HG03108 (cell line): ENCODE results near the gene CPA2.
A peak's percentile ranks its signal among the peaks of the same experiment; 100 is the strongest.

Experiments
- ATAC-seq: cut with Tn5 transposase; IDR thresholded peaks from one replicate; pipeline ENCODE4 v1.9.1; 2021; ENCODE audit warnings: moderate library complexity; ENCODE audit not compliant: unreplicated experiment

Gene CPA2

DNA sequence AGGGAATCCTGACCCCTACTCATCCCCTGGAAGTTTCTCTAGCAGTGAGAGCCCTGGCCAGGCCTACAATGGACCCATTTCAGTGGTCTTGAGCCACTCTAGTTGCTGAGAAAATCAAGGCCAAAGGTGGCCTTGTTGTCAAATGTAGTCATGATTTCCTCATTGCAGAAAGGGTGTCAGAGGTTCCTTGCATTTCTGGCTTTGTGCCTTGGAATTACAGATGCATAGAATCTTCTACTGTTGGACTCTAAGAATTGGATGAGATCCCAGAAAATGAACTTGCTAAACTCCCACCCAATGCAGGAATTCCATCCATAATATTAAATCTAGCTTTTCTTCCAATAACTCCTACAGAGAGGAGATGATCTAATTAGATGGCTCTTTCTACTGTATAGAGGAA is 12.2 kb downstream of the CPA2 start:
- ATAC-seq, result no peak

DNA sequence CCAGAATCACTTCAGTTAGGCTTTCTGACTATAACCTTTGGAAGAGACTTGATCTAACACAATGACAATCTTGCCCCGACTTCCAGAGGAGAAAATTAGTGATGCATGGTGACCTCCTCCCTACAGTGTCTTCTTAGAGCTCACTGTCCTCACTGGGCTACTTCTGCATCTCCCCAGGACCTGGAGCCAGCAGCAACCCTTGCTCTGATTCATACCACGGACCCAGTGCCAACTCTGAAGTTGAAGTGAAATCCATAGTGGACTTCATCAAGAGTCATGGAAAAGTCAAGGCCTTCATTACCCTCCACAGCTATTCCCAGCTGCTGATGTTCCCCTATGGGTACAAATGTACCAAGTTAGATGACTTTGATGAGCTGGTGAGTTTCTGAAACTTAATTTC is 12.6 kb downstream of the CPA2 start:
- no peak for ATAC-seq

GRCh38 chr7:130279906-130280305 is 13.2 kb downstream of the CPA2 start:
- ATAC-seq, result no peak

- ATAC-seq, result no peak
Observed at GRCh38 chr7:130281260-130281659, 14.6 kb downstream of the CPA2 start.

GRCh38 chr7:130286881-130287280 is 20.2 kb downstream of the CPA2 start:
- ATAC-seq, result no peak

- no peak for ATAC-seq
Observed at GRCh38 chr7:130288168-130288567, 21.5 kb downstream of the CPA2 start.

DNA sequence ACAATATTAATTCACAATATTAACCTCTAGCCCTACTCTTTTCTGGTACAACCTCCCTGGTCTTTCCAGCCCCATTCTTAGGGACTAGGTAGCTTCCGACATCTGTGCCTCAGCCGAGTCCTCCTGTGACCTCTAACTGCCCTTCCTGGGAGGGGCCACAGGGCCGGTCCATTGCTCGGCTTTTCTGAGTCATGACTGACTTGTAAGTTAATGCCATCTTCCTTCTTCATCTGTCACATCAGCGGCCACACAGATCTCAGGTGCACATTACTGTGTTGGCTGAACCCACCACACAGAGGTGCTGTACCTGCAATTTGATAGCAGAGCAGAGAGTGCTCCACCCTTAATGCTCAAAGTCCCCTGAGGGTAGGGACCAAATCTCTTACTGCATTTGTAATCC is 22.2 kb downstream of the CPA2 start:
- no peak for ATAC-seq

DNA sequence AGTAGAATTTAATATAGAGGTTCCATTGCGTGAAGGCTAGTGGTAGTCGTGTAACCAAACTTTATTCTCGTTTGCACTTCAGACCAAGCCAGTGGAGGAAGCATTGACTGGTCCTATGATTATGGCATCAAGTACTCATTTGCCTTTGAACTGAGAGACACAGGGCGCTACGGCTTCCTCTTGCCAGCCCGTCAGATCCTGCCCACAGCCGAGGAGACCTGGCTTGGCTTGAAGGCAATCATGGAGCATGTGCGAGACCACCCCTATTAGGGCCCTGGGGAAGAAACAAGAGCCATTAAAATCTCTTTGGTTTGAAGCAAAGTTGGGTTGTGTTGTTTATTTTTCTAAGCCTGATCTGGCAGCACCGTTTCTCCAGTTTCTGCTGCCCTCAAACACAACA is 22.8 kb downstream of the CPA2 start:
- no peak for ATAC-seq

- ATAC-seq, result no peak
Observed at GRCh38 chr7:130290745-130291144, 24.1 kb downstream of the CPA2 start.

DNA sequence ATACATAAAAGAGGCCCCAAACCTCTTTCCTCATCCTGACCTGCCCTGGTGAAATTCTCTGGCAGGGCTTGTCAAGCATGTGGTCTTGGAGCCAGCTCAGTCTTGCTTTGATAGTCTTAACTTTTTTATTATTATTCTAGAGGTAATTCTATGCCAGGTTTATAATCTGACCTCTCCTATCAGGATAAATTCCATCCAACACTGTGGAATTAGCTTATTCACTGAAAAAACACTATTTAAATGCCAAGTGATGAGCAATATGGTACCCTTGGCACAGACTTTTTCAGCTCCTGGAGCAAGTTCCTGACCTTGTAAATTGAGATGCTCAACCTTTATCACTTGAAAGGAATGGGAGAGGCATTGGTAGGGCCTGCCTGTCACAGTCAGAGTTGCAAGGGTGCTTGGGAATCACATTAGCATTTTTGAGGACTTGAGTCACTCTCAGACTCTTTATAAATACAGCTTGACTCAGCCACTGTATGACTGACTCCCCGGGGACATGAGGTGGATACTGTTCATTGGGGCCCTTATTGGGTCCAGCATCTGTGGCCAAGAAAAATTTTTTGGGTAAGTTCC is 26.1 kb downstream of the CPA2 start, which contains the start of gene CPA4:
Gene CPA4, plus strand, starts transcription at position 480 of the 576 bp plus-strand sequence. Its CDS starts 20 bp downstream, at position 500.
- no peak for ATAC-seq

GRCh38 chr7:130293521-130293920 is 26.9 kb downstream of the CPA2 start:
- ATAC-seq, result peak; percentile 75

DNA sequence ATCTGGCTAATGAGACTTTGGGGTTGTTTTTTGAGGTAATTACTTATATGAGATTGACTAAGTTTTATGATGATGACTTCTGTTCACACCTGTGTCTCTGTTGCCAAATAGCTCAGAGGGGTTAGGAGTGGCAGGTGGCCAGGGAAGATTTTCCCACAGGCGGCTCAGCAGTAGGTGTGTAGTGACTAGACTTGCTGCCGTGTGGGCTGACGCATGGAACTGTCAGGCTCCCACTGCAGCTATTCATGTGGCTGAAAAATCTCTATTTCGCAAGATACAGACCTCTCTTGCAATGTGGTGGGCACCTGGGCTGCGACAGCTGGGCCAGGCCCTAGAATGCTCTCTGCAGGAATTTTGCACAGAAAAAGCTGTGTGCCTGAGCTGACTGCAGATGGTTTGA is 27.7 kb downstream of the CPA2 start:
- ATAC-seq, result no peak

DNA sequence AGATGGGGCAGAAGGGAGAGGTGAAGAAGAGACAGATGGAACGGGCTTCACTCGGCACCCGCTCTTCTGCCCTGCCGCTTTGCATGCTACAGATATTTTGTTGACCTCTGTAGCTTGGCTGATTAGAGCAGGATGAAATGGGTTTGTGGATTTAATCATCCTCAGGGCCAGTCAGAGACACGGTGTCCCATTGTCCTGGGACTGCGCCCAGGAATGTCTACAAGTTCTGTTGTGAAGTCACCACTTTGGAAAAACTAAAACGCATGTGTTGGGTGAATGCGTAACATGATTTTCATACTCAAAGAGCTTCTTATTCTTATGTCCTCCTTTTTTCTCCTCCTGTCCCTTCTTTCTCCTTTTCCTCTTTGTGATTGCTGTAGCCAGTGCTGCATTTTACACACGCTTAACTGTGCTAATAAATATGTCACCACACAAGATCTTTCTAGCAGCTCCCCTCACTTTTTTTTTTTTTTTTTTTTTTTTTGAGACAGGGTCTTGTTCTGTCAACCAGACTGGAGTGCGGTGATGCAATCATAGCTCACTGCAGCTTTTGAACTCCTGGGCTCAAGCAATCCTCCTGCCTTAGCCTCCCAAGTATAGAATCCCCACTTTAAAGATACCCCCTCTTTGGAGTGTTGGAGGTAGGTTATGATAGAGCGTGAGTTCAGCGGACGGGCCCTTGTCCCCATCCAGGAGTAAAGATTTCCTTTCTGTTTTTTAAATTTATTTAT is 29.7 kb downstream of the CPA2 start:
- no peak for ATAC-seq

DNA sequence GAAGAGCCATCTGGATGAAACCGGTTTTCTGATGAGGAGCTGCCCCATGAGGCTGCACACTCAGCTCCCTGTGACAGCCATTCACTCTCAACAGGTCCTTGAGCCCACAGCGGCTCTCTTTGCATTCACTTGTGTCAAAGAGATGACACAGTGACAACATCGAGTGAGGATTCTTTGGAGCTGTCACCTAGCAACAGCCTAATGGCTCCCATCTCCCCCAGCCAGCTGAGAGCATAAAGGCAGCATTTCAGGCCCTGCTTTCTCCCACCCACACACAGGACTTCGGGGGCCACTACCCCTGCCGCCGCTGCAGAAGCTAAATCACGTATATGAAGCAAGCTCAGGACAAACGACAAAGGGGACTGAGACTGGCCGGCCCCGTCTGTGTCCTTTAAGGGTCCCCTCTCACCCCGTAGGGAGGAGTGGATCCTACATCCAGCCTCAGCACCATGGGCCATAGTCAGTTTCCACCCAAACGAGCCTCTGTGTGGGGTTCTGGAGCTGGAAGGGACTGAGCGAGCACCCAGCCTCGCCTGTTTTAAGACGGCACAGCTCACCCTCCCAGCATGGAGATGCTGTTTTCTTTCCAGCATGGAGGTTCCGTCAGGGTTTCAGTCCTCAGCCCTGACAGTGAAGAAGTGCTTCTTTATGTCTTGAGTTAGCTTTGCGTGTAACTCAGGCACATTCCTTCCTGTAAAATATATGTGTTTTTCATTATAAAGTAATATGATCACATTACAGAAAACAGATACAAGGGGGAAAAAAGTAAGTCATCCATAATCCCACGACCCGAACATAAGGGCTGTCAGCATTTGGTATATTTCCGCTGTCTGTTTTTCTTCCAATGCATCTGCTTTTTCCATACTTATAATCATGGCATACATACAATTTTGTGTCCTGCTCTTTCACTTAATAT is 31.2 kb downstream of the CPA2 start:
- no peak for ATAC-seq

- ATAC-seq, result no peak
Observed at GRCh38 chr7:130298544-130299326, 32.1 kb downstream of the CPA2 start.

- ATAC-seq, result no peak
Observed at GRCh38 chr7:130299866-130300265, 33.2 kb downstream of the CPA2 start.

- no peak for ATAC-seq
Observed at GRCh38 chr7:130301501-130302020, 34.9 kb downstream of the CPA2 start.

DNA sequence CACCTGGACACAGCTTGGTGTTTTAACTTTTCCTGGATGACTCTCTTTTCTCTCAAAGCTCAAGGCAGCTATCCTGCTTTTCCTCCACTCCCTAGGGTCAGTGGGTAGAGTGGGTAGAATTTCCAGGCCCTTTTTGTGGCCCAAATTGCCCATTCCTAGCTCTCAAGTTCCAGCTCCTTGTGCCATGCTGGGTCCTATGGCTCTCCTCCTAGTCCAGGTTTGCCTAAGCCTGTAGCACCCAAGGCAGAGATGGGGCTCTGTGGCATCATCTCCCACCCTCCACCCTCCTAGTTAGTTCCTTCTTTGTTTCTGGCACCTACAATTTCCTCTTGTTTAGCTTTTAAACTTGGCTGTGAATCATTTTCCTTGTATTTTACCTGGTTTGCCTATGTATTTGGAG is 36.0 kb downstream of the CPA2 start:
- no peak for ATAC-seq

- ATAC-seq, result no peak
Observed at GRCh38 chr7:130303127-130303526, 36.5 kb downstream of the CPA2 start.

DNA sequence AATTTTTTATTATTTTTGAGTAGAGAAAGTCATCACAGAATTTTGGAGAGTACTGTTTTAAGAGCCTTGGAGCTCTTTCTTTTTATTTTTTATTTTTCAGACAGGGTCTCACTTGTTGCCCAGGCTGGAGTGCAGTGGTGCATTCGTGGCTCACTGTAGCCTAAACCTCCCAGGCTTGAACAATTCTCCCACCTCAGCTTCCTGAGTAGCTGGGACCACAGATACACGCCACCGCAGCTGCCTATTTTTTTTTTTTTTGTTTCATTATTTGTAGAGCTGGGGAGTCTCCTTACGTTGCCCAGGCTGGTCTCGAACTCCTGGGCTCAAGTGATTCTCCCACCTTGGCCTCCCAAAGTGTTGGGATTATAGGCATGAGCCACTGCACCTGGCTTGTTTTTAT is 36.9 kb downstream of the CPA2 start:
- ATAC-seq, result no peak

DNA sequence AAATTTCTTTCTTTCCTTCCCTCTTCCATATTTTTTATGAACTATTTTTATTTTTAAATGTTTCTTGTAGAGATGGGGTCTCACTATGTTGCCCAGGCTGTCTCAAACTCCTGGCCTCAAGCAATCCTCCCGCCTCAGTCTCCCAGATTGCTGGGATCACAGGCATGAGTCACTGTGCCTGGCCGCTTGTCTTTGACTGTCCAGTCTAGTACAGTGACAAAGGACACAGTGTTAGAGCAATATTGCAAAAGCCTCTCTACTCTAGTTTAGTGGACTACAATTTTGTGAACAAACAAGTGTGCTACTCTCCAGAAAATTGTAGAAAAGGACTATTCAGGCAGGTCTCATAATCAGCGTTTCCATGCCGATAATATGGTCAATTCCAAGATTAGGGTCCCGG is 37.3 kb downstream of the CPA2 start:
- ATAC-seq, result no peak
